ENCODE measurements around the gene LDHB. TPM values are rescaled to one million over a fixed set of nuclear protein-coding genes. Genes with fewer than 3 reads are reported as not detected.
"Not testable (repeated sequence)": the region's sequence is repeated elsewhere in the genome, so short reads cannot be mapped to it uniquely, and the experiment has no call there.

Gene LDHB
- total RNA-seq, 1 experiment from 2014 or later: 1,454 TPM

DNA sequence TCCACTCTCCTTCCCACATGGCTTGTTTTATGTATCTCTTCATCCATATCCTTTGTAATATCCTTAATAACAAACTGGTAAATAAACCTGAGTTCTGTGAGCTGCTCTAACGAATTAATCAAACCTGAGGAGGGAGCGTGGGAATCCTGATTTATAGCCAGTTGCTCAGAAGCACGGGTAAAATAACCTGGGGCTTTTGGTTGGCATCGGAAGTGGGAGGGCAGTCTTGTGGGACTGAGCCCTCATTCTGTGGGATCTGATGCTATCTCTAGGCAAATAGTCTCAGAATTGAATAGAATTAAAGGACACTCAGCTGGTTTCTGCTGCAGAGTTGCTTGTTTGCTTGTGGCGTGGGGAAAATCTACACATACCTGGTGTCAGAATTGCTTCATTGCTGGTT is 17.5 kb upstream of the LDHB start (continued):
- TF ChIP-seq, protein P1, sequence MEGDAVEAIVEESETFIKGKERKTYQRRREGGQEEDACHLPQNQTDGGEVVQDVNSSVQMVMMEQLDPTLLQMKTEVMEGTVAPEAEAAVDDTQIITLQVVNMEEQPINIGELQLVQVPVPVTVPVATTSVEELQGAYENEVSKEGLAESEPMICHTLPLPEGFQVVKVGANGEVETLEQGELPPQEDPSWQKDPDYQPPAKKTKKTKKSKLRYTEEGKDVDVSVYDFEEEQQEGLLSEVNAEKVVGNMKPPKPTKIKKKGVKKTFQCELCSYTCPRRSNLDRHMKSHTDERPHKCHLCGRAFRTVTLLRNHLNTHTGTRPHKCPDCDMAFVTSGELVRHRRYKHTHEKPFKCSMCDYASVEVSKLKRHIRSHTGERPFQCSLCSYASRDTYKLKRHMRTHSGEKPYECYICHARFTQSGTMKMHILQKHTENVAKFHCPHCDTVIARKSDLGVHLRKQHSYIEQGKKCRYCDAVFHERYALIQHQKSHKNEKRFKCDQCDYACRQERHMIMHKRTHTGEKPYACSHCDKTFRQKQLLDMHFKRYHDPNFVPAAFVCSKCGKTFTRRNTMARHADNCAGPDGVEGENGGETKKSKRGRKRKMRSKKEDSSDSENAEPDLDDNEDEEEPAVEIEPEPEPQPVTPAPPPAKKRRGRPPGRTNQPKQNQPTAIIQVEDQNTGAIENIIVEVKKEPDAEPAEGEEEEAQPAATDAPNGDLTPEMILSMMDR (IDR thresholded peaks at IDR 0.05 in 2 of 3, conservative IDR thresholded peaks at IDR 0.05 in 1 of 3; ENCODE audit: borderline replicate concordance in 1 of 3, insufficient read depth in 1 of 3, low read depth in 2 of 3, low read length in 2 of 3): no peak

DNA sequence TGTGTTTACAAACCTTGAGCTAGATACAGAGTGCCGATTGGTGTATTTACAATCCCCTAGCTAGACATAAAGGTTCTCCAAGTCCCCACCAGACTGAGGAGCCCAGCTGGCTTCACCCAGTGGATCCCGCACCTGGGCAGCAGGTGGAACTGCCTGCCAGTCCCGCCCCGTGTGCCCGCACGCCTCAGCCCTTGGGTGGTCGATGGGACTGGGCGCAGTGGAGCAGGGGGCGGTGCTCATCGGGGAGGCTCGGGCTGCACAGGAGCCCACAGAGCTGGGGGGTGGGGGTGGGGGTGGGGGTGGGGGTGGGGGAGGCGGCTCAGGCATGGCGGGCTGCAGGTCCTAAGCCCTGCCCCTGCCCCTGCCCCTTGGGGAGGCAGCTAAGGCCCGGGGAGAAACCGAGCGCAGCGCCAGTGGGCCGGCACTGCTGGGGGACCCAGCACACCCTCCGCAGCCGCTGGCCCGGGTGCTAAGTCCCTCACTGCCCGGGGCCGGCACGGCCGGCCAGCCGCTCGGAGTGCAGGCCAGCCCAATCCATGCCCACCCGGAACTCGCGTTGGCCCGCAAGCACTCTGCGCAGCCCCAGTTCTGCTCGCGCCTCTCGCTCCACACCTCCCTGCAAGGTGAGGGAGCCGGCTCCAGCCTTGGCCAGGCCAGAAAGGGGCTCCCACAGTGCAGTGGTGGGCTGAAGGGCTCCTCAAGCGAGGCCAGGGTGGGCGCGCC is 16.3 kb upstream of the LDHB start:
- RAD21 ChIA-PET (ENCODE audit: low non-redundant PET in 1 of 2, low total read pairs in 2 of 2, uncharacterized antibody in 2 of 2, unreplicated experiment in 2 of 2); H3K4me3 ChIP-seq (replicated peaks in 1 of 2; ENCODE audit: low read depth in 1 of 2, low read length in 2 of 2); H3K9me2 ChIP-seq (ENCODE audit: insufficient read depth); H3K27ac ChIP-seq (ENCODE audit: low read depth, low read length); H3K4me2 ChIP-seq (ENCODE audit: low read length); intact Hi-C loops (cut with micrococcal nuclease); H4K20me1 ChIP-seq (ENCODE audit: insufficient read depth); DNase-seq (ENCODE audit: low read depth, low spot score); ATAC-seq; H2AFZ ChIP-seq (ENCODE audit: low read depth, low read length, poor library complexity, severe bottlenecking); H3K27me3 ChIP-seq (ENCODE audit: insufficient read depth, low read length); H3K79me2 ChIP-seq (ENCODE audit: insufficient read depth, low read length); H3K9me3 ChIP-seq (ENCODE audit: control insufficient read depth in 1 of 2, insufficient read depth in 1 of 2, low read depth in 1 of 2, low read length in 2 of 2); H3K36me3 ChIP-seq (ENCODE audit: control insufficient read depth in 1 of 2, insufficient read depth in 2 of 2, low read length in 2 of 2); H3K4me1 ChIP-seq (ENCODE audit: control insufficient read depth in 1 of 2, insufficient read depth in 2 of 2, low read length in 2 of 2); BruUV-seq (replicated peaks); POLR2A ChIA-PET; H3K9ac ChIP-seq (ENCODE audit: low read length); CTCF ChIA-PET: not testable (repeated sequence)

DNA sequence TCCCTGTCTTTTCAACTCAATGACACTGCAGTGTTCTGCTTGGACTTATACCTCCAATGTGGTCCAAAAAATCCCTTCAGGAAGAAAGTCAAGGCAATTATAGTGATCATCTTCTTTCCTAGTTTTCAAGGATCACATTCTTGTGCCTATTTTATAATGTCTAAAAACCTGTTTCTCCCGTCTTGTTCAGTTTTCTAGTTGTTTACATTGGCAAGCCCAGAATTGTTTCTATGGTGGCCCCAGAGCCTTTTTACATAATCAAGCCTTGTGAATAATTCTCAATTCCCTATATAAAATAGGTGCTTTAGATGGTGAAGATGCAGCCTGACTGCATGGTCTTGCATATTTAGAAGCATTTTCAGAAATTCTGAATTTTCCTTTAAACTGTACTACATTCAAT is 14.5 kb upstream of the LDHB start:
- Histone ChIP-seq H3K9me2 (ENCODE audit: insufficient read depth) (no peaks in the 10 kb centered on the region), H3K36me3 (ENCODE audit: control insufficient read depth in 1 of 2, insufficient read depth in 2 of 2, low read length in 2 of 2) (no peaks in the 10 kb centered on the region), H3K27ac (ENCODE audit: low read depth, low read length) (no peak overlapping the region), H3K9ac (ENCODE audit: low read length) (no peak overlapping the region), H3K27me3 (ENCODE audit: insufficient read depth, low read length) (0 out of 2 replicates have a peak, but pooled peaks cover 5% of the 10 kb centered on the region), H4K20me1 (ENCODE audit: insufficient read depth) (no peaks in the 10 kb centered on the region), H2AFZ (ENCODE audit: low read depth, low read length, poor library complexity, severe bottlenecking) (no peak overlapping the region), H3K4me3 (replicated peaks in 1 of 2; ENCODE audit: low read depth in 1 of 2, low read length in 2 of 2) (no peak overlapping the region), H3K4me1 (ENCODE audit: control insufficient read depth in 1 of 2, insufficient read depth in 2 of 2, low read length in 2 of 2) (no peaks in the 10 kb centered on the region), H3K79me2 (ENCODE audit: insufficient read depth, low read length) (no peaks in the 10 kb centered on the region), H3K9me3 (ENCODE audit: control insufficient read depth in 1 of 2, insufficient read depth in 1 of 2, low read depth in 1 of 2, low read length in 2 of 2) (no peaks in the 10 kb centered on the region), H3K4me2 (ENCODE audit: low read length) (no peak overlapping the region)
- DNase-seq (ENCODE audit: low read depth, low spot score) (no peak), ATAC-seq (no peak)
- ChIA-PET CTCF (no interaction called here), POLR2A (no interaction called here), RAD21 (ENCODE audit: low non-redundant PET in 1 of 2, low total read pairs in 2 of 2, uncharacterized antibody in 2 of 2, unreplicated experiment in 2 of 2) (no interaction called here)
- intact Hi-C loops (cut with micrococcal nuclease): no loop called here
- BruUV-seq (replicated peaks): no TSS peak
- TF ChIP-seq JUND (IDR thresholded peaks at IDR 0.05): no peak
- no peak for TF ChIP-seq CBX3 (IDR thresholded peaks at IDR 0.05; ENCODE audit: low read depth)
- TF ChIP-seq, protein P2, sequence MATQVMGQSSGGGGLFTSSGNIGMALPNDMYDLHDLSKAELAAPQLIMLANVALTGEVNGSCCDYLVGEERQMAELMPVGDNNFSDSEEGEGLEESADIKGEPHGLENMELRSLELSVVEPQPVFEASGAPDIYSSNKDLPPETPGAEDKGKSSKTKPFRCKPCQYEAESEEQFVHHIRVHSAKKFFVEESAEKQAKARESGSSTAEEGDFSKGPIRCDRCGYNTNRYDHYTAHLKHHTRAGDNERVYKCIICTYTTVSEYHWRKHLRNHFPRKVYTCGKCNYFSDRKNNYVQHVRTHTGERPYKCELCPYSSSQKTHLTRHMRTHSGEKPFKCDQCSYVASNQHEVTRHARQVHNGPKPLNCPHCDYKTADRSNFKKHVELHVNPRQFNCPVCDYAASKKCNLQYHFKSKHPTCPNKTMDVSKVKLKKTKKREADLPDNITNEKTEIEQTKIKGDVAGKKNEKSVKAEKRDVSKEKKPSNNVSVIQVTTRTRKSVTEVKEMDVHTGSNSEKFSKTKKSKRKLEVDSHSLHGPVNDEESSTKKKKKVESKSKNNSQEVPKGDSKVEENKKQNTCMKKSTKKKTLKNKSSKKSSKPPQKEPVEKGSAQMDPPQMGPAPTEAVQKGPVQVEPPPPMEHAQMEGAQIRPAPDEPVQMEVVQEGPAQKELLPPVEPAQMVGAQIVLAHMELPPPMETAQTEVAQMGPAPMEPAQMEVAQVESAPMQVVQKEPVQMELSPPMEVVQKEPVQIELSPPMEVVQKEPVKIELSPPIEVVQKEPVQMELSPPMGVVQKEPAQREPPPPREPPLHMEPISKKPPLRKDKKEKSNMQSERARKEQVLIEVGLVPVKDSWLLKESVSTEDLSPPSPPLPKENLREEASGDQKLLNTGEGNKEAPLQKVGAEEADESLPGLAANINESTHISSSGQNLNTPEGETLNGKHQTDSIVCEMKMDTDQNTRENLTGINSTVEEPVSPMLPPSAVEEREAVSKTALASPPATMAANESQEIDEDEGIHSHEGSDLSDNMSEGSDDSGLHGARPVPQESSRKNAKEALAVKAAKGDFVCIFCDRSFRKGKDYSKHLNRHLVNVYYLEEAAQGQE (IDR thresholded peaks at IDR 0.05; ENCODE audit: low read depth): no peak
- TF ChIP-seq, protein P1 (IDR thresholded peaks at IDR 0.05 in 2 of 3, conservative IDR thresholded peaks at IDR 0.05 in 1 of 3; ENCODE audit: borderline replicate concordance in 1 of 3, insufficient read depth in 1 of 3, low read depth in 2 of 3, low read length in 2 of 3): no peak
- no peak for TF ChIP-seq EZH2phosphoT487 (IDR thresholded peaks at IDR 0.05; ENCODE audit: borderline replicate concordance)

Measured in HCT116 (cell line).